Cortex of kidney (tissue), 1 donor: ENCODE data around the gene HDLBP.
"Not testable (repeated sequence)": the region's sequence is repeated elsewhere in the genome, so short reads cannot be mapped to it uniquely, and the experiment has no call there.

Experiments
- DNase-seq: peaks from one replicate; lab custom pipeline; 2025; lab: John Stamatoyannopoulos, UW

The HDLBP gene

DNA sequence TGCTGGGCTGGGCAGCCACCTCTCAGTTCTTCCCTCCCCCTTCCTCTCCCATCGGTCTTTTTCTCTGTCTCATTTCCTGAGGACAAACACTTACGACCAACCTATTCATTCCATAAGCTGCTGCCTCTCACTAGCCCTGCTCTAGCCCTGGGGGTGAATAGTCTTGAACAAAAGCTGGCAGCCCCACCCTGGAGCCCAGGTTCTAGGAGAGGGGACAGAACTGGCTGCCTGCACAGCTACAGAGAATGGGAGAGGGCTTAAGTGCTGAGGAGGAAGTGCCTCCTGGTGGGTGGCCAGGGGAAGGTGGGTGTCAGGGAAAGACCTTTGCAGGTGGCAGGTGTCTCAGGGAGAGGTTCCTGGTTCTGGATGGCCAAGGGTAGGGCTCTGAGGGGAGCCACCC is 104.2 kb downstream of the HDLBP start:
- DNase-seq, result no peak

DNA sequence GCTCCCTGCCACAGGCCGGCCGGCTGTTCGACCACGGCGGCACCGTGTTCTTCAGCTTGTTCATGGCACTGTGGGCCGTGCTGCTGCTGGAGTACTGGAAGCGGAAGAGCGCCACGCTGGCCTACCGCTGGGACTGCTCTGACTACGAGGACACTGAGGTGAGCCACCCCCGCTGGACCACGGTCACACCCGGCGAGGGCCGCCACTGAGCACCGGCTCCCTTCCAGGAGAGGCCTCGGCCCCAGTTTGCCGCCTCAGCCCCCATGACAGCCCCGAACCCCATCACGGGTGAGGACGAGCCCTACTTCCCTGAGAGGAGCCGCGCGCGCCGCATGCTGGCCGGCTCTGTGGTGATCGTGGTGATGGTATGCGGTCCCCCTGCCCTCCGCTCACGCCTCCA is 106.2 kb downstream of the HDLBP start:
- no peak for DNase-seq

DNA sequence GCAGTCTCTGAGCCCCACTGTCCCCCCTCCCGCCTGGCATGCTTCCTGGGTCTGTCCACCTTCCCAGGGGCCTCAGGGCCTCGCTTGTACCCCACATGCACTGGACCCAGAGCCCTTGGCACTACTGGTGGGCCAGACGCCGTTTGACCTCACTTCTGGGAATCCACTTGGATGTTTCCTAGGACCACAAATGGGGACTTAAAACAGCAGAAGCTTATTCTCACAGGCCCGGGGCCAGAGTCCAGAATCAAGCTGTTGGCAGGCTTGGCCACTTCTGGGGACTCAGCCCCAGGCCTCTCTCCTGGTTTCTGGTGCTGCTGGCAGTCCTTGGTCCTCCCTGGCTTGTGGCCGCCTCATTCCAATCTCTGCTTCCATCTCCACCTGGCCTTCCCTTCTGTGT is 107.4 kb downstream of the HDLBP start:
- DNase-seq, result no peak

DNA sequence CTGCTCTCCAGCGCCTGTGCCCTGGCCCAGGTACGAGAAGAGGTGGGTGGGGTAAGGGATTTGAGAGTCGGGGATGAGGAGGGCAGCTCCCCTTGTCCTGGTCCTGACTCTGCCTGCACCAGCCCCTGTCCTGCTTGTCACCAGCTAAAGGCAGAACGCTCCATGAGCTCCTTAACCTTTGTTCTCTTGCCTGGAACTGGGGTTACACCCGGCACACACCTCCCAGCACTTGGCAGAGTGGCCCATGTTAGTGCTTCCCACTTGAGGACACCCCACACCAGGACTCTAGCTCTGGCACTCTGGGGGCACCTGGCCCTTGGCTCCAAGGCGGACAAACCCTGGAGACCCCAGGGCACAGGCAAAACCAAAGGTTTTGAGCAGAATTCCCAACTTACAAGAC is 107.8 kb downstream of the HDLBP start:
- DNase-seq, result no peak

DNA sequence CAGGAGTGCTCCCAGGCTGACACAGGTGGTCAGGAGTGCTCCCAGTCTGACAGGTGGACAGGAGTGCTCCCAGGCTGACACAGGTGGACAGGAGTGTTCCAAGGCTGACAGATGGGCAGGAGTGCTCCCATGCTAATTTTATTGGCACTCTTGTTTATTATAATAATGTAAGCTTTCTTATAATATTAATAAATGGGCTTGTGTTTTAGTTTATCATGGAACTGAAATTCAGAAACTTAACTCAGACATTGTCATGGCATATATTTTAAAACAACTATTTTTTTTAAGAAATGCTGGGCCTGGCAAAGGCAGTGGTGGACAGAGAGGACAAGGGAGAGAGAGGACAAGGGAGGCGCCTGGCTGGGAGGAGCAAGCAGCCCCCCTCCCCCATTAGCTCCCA is 108.3 kb downstream of the HDLBP start:
- no peak for DNase-seq

DNA sequence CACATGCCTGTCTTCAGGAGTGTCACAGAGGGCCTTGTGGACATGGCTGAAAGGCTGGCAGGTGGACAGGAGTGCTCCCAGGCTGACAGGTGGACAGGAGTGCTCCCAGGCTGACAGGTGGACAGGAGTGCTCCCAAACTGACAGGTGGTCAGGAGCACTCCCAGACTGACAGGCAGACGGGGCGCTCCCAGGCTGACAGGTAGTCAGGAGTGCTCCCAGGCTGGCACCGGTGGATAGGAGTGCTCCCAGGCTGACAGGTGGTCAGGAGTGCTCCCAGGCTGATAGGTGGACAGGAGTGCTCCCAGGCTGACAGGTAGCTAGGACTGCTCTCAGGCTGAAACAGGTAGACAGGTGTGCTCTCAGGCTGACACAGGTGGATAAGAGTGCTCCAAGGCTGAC is 110.4 kb downstream of the HDLBP start:
- no peak for DNase-seq

DNA sequence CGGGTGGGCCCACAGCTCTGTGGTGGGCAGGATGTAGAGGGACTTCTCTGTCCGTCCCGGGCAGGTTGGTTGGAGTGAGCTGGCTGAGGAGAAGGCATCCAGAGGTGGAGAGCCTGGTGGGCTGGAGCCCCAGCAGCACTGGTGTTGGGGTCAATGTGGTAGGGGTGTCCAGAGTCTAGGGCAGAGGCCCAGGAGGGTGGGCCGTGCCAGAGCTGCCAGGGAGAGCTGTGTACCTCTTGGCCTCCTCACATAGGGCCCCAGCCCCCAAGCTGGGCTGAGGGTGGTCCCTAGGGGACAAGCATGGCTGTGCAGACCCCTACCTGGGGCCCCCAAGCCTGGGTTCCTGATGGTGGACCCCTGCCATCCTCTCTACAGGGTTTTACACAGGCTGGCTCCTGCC is 111.0 kb downstream of the HDLBP start:
- no peak for DNase-seq

DNA sequence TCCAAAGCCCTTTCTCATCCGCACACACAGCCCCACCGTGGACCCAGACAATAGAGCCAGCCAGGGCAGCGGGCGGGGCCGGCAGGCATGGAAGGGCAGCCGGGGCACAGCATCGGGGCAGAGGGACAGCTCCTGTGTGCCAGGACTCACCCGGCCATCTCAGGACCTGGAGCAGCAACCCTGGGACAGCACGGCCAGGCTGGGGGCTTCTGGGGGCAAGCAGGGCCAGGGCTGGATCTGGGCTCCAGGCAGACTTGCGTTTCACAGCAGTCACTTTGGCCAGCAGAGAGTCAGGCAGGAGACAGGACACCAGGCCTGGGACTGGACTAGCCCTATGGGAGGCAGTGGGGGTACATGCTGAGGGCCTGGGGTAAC is 111.5 kb downstream of the HDLBP start:
- DNase-seq, result no peak

DNA sequence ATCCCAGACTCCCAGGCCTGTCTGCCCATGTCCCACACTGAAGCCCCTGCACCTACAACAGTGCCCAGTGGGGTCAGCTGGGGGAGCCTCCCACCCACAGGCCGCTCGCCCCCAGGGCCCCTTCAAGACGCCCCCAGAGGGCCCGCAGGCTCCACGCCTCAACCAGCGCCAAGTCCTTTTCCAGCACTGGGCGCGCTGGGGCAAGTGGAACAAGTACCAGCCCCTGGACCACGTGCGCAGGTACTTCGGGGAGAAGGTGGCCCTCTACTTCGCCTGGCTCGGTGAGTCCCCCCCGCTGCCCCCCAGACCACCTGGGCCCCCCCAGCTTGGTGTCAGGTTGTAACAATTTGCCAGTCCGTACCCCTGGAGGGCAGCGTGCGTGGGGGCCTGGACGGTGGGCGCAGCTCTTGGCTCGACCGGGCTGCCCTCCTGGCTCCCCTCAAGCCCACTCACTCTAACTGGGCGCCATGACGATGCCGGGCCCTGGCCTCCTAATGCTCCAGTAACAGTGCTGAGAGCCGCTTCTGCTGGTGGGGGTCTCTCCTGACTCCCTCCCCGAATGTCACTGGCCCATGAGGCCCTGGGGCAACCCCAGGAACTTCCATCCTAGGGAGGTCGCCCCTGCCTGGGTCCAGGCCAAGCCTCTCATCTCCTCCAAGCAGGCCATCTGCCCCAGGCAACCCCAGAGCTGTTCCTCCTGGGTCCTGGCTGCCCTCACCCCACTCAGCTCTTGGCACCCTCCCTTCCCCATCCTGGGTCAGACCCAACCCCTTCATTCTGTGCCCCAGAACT is 112.1 kb downstream of the HDLBP start:
- DNase-seq, result no peak

DNA sequence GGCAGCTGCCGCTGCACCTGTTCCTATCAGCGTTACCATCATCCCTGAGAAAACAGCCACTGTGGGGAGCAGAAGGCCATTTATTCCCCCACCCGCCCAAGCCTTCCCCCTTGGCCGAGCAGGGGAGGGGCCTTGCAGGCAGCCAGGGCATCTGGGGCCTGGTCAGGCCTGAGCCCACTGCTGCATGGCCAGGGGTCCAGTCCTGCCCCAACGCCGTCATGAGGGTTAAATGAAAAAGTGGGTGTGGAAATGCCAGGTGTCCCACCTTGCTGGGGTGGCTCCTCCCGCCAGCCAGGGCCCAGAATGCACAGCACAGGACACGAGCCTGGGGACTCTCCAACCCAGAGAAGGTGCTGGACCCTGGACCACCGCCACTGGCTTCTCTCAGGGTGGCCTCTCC is 112.8 kb downstream of the HDLBP start:
- no peak for DNase-seq

DNA sequence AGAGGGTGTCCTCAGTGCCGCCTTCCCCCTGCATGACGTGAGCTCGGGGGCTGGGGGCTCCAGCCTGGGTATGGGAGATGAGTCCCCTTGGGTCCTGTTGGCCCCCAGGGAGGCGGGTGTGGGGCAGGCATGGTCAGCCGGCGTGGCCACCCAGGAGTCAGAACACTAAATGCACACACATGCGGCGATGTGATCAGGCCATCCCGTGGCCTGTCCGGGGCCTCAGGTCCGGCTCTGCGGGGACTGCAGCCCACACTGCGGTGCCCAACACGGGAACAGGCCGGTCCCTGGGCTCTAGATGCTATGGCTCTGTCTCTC is 113.2 kb downstream of the HDLBP start:
- DNase-seq, result no peak

DNA sequence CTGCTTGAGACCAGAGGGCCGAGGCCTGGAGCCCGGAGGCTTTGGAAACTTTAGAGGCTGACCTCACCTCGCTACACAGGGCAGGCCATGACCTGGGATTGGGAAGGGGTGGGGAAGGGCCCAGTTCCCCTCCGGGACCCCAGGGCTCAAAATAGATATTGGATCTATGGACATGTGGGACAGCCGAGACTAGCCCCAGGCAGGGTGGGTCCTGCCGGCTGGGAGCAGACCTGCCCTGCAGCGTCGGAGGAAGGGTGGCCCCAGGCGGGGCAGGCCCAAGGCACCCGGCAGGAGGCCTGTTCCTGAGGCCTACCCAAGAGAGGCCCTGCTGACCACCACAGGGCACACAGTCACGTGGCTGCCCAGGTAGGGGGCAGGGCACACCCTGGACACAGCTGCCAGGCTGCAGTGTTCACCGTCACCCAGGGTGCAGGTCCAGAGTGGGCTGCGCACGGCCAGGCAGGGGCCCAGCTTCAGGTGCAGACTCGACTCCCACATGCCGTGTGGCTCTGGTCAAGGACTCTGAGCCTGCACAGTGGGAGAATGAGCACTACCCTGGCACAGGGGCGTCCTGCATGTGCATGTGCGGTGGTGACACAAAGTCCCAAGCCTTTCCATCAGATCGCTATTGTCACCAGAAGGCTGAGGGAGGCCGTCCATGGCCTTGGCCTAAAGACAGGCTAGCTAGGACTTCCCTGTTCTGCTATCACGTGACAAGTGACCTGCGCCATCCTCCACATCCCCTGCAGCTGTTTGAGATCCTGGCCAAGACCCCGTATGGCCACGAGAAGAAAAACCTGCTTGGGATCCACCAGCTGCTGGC is 113.8 kb downstream of the HDLBP start:
- no peak for DNase-seq

DNA sequence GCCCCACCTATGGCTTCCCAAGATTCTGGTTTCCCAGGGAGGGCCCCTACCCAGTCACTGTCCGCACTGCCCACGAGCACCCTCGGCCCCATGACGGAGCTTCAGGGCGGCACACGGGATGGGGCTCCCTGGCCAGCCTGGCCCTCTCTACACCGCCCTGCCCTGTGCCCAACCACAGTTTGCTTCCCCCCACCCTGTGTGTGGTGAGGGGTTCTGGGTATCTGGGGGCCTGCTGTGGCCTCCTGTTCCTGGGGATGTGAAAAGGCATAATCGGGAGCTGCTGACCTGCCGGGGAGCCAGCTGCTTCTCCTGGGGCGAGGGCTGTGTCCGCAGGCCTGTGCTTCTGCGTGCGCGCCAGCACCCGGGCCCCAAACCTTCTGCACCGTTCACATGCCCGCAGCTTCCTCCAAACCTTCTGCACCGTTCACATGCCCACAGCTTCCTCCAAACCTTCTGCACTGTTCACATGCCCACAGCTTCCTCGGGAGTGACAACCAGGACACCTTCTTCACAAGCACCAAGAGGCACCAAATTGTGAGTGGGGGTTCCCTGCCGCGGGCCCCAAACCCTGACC is 114.6 kb downstream of the HDLBP start:
- DNase-seq, result no peak

DNA sequence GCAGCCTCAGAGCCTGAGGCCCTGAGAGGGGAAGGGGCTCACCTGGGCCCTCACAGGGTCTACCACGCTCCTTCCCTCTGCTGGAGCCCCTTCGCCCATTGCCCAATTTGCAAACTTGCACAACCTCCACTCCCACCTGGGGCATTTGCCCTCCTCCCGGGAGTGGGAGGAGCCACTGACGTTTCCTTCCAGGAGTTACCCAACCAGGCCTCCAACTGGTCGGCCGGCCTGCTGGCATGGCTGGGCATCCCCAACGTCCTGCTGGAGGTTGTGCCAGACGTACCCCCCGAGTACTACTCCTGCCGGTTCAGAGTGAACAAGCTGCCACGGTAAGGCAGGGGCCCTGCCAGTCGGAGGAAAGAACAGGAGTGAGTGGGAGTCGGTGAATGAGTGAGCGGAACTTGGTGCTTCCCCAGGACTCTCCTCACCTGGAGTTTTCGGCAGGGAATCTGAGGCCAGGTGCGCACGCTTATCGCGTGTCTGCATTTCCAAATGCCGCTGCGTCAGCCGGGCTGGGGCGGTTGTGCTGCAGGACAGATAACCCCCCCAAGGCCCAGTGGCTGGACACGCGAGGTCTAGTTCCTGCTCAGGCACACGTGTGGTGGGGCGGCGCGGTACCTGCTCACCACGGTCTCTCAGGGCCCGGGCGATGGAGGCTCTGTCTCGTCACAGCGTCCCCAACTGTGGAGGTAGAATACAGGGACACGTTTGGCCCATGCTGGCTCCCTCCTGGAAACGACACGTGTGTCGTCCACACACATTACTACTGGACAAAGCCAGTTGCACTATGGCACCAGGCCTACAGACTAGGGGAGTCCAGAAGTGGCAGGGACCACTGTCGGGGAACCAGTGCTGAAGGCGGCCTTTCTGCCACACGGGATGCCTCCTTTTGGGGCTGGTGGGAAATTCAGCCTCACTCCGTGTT is 115.3 kb downstream of the HDLBP start:
- no peak for DNase-seq

DNA sequence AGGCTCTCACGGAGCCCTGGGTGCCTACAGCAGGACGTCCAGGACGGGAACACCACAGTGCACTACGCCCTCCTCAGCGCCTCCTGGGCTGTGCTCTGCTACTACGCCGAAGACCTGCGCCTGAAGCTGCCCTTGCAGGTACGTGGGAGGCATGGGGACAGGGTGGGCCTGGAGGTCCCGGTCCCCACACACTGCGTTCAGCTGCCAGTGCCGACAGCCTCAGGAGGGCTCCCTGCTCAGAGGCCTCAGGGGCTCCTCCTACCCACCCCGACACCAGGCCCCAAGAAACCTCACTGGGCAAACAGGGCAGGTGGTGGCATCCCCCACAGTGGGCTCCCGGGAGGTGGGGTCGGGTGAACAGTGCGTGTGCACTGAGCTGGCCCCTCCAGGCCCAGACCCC is 116.2 kb downstream of the HDLBP start:
- DNase-seq, result no peak

DNA sequence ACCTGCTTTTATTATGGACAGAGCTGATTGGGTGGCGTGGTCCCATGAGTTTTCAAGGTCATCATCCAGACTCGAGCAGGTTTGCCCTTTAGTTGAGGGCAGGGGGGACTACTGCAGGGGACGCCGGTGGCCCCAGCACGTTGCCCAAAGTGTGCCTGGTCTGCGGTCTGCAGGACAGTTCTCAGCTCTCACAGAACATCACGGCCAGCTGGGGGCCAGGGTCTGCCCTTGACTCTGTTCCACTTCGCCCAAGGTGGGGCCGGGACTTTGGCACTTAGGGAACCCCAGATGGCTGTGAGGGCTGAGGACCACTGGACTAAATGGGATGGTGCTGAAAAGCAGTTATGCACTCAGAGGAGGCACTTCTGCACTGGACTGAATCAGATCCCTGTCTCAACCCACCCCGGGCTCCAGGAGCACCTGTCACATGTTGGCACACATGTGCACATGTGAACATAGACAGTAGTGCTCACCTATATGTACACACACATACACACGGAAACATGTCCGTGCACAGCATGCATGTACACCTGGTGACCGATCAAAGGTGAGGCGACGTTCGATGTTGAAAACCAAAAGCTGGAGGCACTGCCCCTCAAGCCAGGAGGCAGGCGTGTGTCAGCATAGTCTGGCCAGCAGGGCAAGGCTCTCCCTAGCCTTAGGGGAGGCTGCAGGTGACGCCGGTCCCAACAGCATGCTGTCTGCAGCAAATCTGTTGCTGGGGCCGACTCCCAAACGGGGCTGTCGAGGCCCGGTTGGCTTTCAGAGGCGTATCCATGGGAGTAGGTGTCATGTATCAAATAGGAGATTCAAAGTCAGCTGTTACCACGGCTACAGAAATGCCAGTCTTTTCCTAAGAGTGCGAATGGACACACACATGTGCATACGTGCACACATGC is 116.8 kb downstream of the HDLBP start:
- DNase-seq, result no peak

DNA sequence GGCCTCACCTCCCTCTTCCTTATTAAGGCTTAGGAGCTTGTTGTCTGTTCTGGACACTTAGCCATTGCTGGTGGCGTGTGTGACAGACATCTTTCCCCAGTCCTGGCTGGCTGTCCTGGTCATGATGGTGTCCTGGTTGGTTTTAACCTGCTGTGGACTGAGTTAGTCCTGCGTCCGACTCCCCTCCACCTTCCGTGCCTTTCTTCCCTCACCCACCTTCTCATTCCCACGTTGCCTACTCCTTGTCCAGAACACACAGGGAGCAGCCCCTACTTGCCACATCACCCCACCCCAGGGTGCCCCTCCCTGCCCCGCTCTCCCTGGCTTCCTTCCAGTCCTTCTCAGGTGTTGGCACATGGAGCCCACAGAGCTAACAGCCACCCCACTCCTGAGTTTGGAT is 117.5 kb downstream of the HDLBP start:
- no peak for DNase-seq

DNA sequence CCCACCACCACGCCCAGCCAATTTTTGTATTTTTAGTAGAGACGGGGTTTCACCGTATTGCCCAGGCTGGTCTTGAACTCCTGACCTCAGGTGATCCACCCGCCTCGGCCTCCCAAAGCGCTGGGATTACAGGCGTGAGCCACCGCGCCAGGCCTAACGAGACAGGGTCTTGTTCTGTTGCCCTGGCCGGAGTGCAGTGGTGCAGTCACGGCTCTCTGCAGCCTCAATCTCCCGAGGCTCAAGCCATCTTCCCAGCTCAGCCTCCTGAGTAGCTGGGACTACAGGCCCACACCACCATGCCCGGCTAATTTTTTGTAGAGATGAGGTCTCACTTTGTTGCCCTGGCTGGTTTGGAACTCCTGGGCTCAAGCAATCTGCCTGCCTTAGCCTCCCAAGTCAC is 118.2 kb downstream of the HDLBP start:
- DNase-seq, result not testable (repeated sequence)

DNA sequence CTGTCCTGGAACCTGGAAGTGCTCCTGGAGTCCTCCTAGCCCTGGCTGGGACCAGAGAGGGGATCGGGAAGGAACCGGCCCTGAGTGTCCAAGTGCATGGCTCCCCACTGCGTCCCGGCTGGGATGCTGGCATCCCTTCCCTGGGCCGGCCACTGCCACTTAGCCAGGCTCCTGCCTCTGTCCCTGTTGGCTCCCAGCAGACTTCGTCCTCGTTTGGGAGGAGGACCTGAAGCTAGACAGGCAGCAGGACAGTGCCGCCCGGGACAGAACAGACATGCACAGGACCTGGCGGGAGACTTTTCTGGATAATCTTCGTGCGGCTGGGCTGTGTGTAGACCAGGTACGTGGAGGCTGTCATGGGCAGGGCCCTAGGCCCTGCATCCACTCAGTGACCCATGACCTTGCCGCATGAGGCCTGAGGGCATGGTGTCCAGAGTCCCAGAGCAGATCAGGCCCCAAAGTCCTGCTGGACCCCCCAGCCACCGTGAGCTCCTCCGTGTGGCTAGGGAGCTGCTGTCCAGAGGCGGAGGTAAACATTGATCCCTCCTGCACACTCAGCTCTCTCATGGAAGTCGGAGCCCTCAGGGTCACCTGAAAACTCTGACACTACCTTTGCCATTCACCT is 119.9 kb downstream of the HDLBP start:
- DNase-seq, result no peak

DNA sequence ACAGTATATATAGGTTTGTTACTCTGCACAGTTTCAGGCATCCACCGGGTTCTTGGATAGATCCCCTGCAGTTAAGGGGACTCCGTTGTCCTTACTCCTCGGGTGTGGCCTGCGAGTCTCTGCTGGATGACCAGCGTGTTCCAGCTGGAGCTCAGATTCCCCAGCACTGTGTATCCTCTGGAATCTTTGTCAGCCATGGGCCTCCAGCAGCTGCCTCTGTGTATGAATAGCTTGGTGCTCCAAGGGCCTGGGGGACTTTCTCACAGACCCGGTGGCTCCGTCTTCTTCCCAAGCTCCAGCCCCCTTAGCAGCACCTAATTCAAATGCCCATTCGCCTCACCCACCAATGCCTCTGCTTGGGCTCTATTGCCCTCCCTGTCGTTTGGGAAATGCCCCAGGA is 120.7 kb downstream of the HDLBP start:
- DNase-seq, result no peak

DNA sequence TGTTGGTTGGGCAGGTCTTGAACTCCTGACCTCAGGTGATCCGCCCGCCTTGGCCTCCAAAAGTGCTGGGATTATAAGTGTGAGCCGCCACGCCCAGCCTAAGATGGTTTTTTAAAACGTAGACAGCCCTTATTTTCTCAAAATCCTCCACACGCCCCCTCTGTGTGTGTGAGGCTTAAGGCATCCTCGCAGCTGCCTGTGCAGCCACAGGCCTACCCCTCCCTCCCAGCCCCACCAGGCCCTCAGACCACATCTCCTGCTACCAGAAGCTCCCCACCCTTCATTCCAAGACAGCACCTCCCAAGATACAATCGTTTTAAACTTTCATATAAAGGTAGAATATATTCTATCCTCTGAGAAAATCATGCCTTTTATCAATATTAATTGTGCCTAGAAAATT is 122.2 kb downstream of the HDLBP start:
- DNase-seq, result no peak
